RWPE1 (cell line): Measurements from ENCODE around the gene CTU2.

ENCODE experiments used
- CTCF ChIA-PET: fragments of 350-600 bp; sonication (Branson Sonifier 250); formaldehyde crosslinking; extraction: SDS; loops from one replicate; lab custom pipeline; 2021; lab: Yijun Ruan, JAX
- POLR2A ChIA-PET: fragments of 400-600 bp; formaldehyde crosslinking; extraction: SDS; loops from one replicate; lab custom pipeline; 2020; ENCODE audit warnings: antibody characterized with exemption; ENCODE audit not compliant: low non-redundant PET; lab: Yijun Ruan, JAX
- DNase-seq: peaks from one replicate; pipeline ENCODE4 v3.0.0; 2012; ENCODE audit warnings: low spot score
- H3K27ac ChIP-seq: fragments of 450-650 bp; 2 replicates; pipeline ENCODE4 v1.5.1; 2017
- TF ChIP-seq, protein P1 (sequence below): fragments of 450-650 bp; conservative IDR thresholded peaks from 2 replicates; pipeline ENCODE4 v1.5.1; 2017; ENCODE audit warnings: low read depth, mild to moderate bottlenecking

CTU2 gene

GRCh38 chr16:88694221-88695087, 11.8 kb upstream of the CTU2 start:
- DNase-seq: no peak
- ChIA-PET POLR2A (no interaction called here), CTCF (interaction anchor here (0.6 kb wide), 1 partner anchor 9 kb away, joined by 3 read pairs; no protein-coding TSS in a partner anchor)
- TF ChIP-seq, protein P1, sequence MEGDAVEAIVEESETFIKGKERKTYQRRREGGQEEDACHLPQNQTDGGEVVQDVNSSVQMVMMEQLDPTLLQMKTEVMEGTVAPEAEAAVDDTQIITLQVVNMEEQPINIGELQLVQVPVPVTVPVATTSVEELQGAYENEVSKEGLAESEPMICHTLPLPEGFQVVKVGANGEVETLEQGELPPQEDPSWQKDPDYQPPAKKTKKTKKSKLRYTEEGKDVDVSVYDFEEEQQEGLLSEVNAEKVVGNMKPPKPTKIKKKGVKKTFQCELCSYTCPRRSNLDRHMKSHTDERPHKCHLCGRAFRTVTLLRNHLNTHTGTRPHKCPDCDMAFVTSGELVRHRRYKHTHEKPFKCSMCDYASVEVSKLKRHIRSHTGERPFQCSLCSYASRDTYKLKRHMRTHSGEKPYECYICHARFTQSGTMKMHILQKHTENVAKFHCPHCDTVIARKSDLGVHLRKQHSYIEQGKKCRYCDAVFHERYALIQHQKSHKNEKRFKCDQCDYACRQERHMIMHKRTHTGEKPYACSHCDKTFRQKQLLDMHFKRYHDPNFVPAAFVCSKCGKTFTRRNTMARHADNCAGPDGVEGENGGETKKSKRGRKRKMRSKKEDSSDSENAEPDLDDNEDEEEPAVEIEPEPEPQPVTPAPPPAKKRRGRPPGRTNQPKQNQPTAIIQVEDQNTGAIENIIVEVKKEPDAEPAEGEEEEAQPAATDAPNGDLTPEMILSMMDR: no peak
- H3K27ac ChIP-seq: no peak overlapping the region

DNA sequence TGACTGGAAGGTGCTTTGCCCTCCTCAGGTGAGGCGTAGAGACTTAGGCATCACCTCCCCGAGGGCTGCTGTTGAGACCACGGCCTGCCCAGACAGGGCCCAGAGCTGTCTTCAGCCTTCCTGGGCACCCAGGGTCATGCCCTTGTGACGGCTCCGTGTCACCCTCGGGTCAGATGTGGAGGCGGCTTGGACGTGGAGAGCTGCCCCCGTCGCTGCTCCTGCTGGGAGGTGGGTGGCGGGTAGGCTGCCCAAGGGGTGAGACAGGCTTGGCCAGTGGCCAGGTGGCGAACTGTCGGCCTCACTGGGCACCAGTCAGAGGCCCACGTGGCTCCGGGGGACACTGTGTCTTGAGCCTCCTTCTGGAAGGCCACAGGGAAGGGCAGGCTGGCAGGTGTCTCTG, 11.1 kb upstream of the CTU2 start:
- no peak overlapping the region for H3K27ac ChIP-seq
- POLR2A ChIA-PET: no interaction called here
- TF ChIP-seq, protein P1: no peak
- CTCF ChIA-PET: no interaction called here
- DNase-seq: no peak

- no peak for DNase-seq
- POLR2A ChIA-PET: no interaction called here
Observed at GRCh38 chr16:88695753-88696152, 10.6 kb upstream of the CTU2 start.

GRCh38 chr16:88696441-88696840, 9.9 kb upstream of the CTU2 start:
- DNase-seq: no peak
- CTCF ChIA-PET: no interaction called here
- POLR2A ChIA-PET: no interaction called here
- TF ChIP-seq, protein P1: no peak
- no peak overlapping the region for H3K27ac ChIP-seq

More at GRCh38 chr16:88695753-88696152, 10.6 kb upstream of the CTU2 start:
- no peak overlapping the region for H3K27ac ChIP-seq
- CTCF ChIA-PET: no interaction called here
- TF ChIP-seq, protein P1: no peak

DNA sequence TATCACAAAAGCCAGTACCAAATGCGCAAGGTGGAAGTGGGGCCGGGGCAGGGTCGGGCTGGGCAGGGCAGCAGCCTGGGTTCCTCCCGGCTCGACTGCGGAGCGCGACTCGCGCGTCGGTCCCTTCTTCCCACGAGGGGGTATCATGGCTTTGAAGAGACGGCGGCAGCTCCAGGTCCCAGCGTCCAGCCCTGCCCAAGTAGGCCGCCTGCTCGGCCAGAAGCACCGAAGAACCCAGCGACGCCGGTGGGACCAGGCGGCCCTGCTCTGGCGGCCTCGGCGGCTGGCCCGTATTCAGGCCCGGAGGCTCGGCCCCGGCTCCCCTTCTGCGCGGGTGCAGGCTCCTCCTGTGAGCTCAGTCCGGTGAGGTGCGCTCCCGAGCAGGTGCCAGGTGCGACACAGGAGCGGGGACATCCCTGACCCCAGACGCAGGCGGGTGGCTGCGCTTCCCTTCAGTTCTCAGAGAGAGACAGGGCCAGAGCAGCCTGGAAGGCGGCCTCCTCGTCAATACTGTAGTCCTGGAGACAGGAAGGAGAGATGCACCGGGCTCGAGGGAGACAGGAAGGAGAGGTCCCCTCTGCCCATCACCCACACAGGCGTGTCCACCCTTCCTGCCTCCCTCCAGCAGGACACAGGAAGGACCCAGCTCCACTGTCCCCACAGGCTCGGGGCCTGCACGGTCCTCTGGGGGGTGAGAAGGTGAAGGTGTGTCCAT, 9.0 kb upstream of the CTU2 start:
- H3K27ac ChIP-seq: no peak overlapping the region
- CTCF ChIA-PET: interaction anchor here (0.8 to 1.1 kb wide), 3 partner anchors 8 to 65 kb away, joined by 3 to 5 read pairs (median 3); no protein-coding TSS in a partner anchor
- POLR2A ChIA-PET: no interaction called here
- no peak for DNase-seq
- TF ChIP-seq, protein P1: no peak

GRCh38 chr16:88697831-88698615, 8.3 kb upstream of the CTU2 start:
- CTCF ChIA-PET: interaction anchor here (0.5 to 1.1 kb wide), 5 partner anchors 9 to 64 kb away, joined by 3 to 5 read pairs (median 3); no protein-coding TSS in a partner anchor
- TF ChIP-seq, protein P1: no peak
- no peak for DNase-seq
- H3K27ac ChIP-seq: no peak overlapping the region
- POLR2A ChIA-PET: no interaction called here
